GM12874 (cell line): ENCODE measurements around the gene SAP130.

Source experiments
- TF ChIP-seq, protein P1 (sequence below): IDR thresholded peaks from 2 replicates; pipeline ENCODE4 v1.5.1; 2011; ENCODE audit warnings: low read depth, mild to moderate bottlenecking, control low read depth, low read length, moderate library complexity; ENCODE audit not compliant: insufficient read depth

SAP130 gene

DNA sequence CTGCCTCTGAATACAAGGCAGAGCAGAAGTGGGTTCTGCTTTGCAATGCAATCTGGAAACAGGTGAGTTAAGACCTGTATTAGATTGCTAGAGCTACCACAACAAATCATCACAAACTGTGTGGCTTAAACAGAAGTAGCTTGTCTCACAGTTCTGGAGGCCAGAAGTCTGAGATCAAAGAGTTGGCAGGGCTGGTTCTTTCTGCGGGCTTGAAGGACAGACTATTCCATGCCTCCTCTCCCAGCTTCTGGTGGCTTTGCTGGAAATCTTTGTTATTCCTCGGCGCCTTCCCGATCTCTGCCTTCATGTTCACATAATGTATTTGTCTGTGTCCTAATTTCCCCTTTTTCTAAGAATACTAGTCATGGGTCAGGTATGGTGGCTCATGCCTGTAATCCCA, 58.4 kb downstream of the SAP130 start:
- TF ChIP-seq, protein P1, sequence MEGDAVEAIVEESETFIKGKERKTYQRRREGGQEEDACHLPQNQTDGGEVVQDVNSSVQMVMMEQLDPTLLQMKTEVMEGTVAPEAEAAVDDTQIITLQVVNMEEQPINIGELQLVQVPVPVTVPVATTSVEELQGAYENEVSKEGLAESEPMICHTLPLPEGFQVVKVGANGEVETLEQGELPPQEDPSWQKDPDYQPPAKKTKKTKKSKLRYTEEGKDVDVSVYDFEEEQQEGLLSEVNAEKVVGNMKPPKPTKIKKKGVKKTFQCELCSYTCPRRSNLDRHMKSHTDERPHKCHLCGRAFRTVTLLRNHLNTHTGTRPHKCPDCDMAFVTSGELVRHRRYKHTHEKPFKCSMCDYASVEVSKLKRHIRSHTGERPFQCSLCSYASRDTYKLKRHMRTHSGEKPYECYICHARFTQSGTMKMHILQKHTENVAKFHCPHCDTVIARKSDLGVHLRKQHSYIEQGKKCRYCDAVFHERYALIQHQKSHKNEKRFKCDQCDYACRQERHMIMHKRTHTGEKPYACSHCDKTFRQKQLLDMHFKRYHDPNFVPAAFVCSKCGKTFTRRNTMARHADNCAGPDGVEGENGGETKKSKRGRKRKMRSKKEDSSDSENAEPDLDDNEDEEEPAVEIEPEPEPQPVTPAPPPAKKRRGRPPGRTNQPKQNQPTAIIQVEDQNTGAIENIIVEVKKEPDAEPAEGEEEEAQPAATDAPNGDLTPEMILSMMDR, result no peak

DNA sequence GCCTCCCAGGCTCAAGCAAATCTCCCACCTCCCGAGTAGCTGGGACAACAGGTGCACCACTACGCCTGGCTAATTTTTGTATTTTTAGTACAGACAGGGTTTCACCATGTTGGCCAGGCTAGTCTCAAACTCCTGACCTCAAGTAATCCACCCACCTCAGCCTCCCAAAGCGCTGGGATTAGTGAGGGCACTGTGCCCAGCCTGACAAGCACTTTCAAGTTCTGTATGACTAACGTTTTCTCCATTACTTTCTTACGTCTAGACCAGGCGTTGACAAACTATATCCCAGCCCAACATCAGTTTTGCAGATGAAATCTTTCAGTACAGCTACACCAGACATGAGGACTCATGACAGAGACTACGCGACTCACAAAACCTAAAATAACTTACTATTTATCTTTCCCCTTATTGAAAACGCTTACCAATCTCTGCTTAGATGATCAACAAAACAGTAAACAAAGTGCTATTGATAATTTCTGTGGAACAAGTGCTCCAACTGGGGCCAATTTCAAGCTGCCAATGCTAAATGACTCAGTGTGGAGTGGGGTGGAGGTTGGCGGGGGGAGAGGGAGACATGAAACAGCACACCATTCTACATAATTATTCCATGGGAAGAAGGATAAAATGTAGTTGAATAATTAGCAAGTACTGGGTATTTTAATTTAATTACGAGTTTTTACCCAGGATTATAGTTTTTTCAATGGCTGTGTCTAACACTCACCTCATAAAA, 59.1 kb downstream of the SAP130 start:
- TF ChIP-seq, protein P1, result no peak

DNA sequence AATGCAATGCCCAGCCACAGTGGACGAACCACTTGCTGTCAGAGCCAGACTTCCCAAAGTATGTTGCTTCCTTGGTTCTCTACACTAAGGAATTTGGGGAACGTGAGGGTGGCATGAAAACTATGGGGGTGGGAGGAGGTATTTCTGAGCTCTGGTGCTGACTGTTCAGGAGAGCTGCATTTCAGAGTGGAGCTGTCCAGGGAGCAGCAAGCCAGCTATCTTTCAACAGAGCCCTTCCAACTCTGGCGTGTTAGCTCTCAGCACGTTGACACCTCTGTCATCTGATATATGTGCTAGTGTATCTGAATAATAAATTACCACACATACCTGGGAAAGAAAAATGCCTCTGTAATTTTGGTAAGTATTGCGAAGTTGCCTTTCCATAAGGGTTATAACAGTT, 66.1 kb downstream of the SAP130 start:
- TF ChIP-seq, protein P1, result no peak

DNA sequence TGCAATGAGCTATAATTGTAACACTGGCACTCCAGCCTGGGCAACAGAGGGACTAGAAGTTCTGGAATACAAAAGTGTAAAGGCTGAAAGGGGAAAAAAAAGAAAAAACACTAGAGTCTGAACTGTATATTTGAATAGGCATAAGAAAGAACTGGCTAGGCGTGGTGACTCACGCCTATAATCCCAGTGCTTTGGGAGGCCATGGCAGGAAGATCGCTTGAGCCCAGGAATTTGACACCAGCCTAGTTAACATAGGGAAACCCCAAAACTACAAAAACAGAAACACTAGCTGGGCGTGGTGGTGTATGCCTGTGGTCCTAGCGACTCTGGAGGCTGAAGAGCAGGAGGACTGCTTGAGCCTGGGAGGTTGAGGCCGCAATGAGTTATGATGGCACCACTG, 70.6 kb downstream of the SAP130 start:
- TF ChIP-seq, protein P1, result no peak

DNA sequence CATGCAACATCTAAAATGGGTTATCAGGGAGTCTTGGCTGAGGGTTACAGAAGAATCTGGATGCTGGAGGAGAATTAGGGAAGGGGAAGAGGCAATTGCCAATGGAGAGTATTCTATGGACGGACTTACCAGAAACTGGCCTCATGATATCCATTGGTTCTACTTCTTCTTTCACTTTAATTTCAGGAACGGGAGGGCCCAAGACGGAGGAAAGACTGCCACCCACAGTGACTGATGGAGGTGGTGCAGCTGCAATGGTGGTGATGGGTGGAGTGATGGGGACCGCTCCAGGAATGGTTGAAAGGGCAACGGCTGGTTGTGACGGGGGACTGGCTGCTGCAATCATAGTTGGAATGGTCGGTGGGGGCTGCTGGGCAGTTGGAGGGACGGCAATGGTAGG, 73.0 kb downstream of the SAP130 start:
- TF ChIP-seq, protein P1, result no peak

DNA sequence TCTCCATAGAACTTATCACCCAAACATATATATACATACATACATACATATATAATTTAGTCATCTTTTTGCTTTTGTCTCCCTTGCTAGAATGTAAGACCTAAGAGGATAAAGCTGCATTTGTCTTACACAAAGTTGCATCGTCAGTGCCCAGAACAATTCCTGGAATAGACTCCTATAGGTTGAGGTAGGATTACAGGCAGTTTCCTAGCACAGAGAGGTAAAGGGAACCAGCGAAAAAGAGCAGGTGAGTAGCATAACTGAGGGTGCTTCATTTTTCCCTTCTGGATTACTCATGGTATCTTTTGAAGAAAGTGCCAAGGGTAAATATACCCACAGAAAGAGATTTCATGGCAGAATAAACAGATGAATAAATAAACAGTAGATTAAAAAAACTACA, 74.0 kb downstream of the SAP130 start:
- TF ChIP-seq, protein P1, result no peak

DNA sequence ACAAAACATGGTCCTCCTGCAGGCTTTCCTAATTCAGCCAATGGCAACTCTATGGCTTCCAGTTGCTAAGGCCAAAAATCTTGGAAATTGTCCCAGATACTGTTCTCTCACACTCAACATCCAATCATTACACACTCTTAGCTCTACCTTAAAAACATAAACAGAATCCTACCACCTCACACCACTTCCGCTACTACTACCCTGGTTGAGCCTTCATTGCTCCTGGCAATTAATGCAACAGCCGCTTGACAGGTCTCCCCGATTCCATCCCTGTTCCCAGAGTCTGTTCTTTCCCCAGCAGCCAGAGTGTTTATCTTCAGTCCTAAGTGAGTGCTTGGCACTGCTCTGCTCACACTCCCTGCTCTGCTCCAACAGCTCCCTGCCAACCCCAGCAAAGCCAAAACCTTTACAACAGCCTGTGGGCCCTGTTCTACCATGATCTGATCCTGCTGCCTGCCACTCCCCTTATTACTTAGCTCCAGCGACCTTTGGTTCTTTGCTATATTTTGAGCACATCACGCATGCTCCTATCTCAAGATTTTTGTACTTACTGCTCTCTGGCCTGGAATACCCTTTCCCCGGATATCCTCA, 74.6 kb downstream of the SAP130 start:
- TF ChIP-seq, protein P1, result no peak
